Panc1 (cell line): ENCODE measurements around the gene SMIM24. TPM values are rescaled to one million over a fixed set of nuclear protein-coding genes. Genes with fewer than 3 reads are reported as not detected.

ENCODE experiments used
- ATAC-seq: fragments of 200-7000 bp; cut with Tn5 transposase; 2 replicates; pipeline ENCODE4 v1.9.1; 2020; ENCODE audit warnings: mild to moderate bottlenecking, moderate library complexity
- BruUV-seq: library from RNA; stranded (reverse); fragments of 400-500 nt; replicated peaks from 2 replicates; lab custom pipeline; 2021; lab: Mats Ljungman, UMichigan
- CTCF ChIA-PET: fragments of 300-600 bp; sonication (Branson Sonifier 250); formaldehyde crosslinking; loops from one replicate; lab custom pipeline; 2022; ENCODE audit warnings: antibody characterized with exemption; lab: Charles Lee
- POLR2A ChIA-PET: fragments of 300-600 bp; sonication (Branson Sonifier 250); formaldehyde crosslinking; loops from one replicate; lab custom pipeline; 2022; ENCODE audit warnings: antibody characterized with exemption; lab: Charles Lee
- DNase-seq: peaks from one replicate; pipeline ENCODE4 v3.0.0-alpha.2; 2010; ENCODE audit warnings: low read depth, low spot score
- H3K27ac ChIP-seq: 2 replicates; pipeline ENCODE4 v1.5.1; 2011; ENCODE audit warnings: mild to moderate bottlenecking, low read length, inconsistent platforms
- H3K27me3 ChIP-seq: fragments of 200-500 bp; sonication (Bioruptor generic); 2 replicates; pipeline ENCODE4 v1.6.0; 2014; ENCODE audit warnings: low read length, inconsistent platforms; ENCODE audit not compliant: control insufficient read depth, insufficient read depth
- H3K36me3 ChIP-seq: fragments of 200-500 bp; sonication (Bioruptor generic); 2 replicates; pipeline ENCODE4 v1.5.1; 2014; ENCODE audit warnings: inconsistent platforms, mild to moderate bottlenecking, low read length, moderate library complexity; ENCODE audit not compliant: control insufficient read depth, insufficient read depth
- H3K4me1 ChIP-seq: 2 replicates; pipeline ENCODE4 v1.5.1; 2011; ENCODE audit warnings: inconsistent platforms, mild to moderate bottlenecking, low read length, moderate library complexity; ENCODE audit not compliant: control insufficient read depth, insufficient read depth
- H3K4me3 ChIP-seq, 2 experiments: 2 replicates each; pipeline ENCODE4 v1.5.1; 2011 to 2012; ENCODE audit warnings: low read depth in 2 of 2, low read length in 2 of 2, mild to moderate bottlenecking in 2 of 2, inconsistent platforms in 1 of 2, moderate library complexity in 1 of 2
- H3K9me3 ChIP-seq: fragments of 200-500 bp; sonication (Bioruptor generic); 2 replicates; pipeline ENCODE4 v1.5.1; 2014; ENCODE audit warnings: low read depth, mild to moderate bottlenecking, inconsistent platforms, low read length, moderate library complexity; ENCODE audit not compliant: control insufficient read depth, insufficient read depth
- POLR2AphosphoS5 ChIP-seq: IDR thresholded peaks from 2 replicates; pipeline ENCODE4 v1.6.1; 2012; ENCODE audit warnings: mild to moderate bottlenecking, low read depth, low read length, moderate library complexity
- REST ChIP-seq, 2 experiments: IDR thresholded peaks; 2 replicates each; pipeline ENCODE4 v1.6.1; 2011 to 2012; ENCODE audit warnings: low read depth in 2 of 2, control low read depth in 1 of 2, low read length in 1 of 2, mild to moderate bottlenecking in 1 of 2, moderate library complexity in 1 of 2; ENCODE audit not compliant: insufficient read depth in 1 of 2
- SIN3A ChIP-seq: IDR thresholded peaks from 2 replicates; pipeline ENCODE4 v1.6.1; 2012; ENCODE audit warnings: low read depth, mild to moderate bottlenecking, low read length, moderate library complexity, borderline replicate concordance; ENCODE audit not compliant: insufficient read depth
- TCF7L2 ChIP-seq: IDR thresholded peaks from 2 replicates; pipeline ENCODE4 v1.6.1; 2011; ENCODE audit warnings: mild to moderate bottlenecking, low read depth, low read length, inconsistent platforms
- in situ Hi-C: cut with HindIII; loops from 2 replicates; pipeline ENCODE4 v1.10.0; 2016; ENCODE audit warnings: low sequenced_read_pairs, low pct_unique_long_range_greater_than_20kb
- intact Hi-C: fragments of 100-400 bp; cut with micrococcal nuclease; formaldehyde crosslinking; loops from one replicate; pipeline ENCODE4 v1.10.0; 2022; ENCODE audit not compliant: unreplicated experiment
- total RNA-seq: library from RNA; stranded (reverse); gene quantifications from one replicate; pipeline ENCODE4 v1.2.1, GENCODE V29; 2021; ENCODE audit not compliant: unreplicated experiment
- TF ChIP-seq, protein P1 (sequence below): fragments of 450-650 bp; IDR thresholded peaks from 2 replicates; pipeline ENCODE4 v1.5.1; 2017; ENCODE audit warnings: mild to moderate bottlenecking

Gene SMIM24
- total RNA-seq, 1 experiment from 2014 or later: 0.28 TPM

DNA sequence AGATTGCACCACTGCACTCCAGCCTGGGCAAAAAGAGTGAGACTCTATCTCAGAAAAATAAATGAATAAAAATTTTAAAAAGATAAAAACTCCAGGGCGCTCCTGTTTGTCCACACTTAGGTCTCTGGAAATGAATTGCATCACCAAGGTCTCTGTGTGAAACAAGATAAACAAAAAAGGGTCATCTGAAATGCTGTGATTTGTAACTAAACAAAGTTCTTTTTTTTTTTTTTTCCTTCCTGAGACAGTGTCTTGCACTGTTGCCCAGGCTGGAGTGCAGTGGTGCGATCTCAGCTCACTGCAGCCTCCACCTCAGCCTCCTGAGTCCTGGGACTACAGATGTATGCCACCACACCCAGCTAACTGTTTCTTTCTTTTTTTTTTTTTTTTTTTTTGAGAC, 37.3 kb upstream of the SMIM24 start:
- intact Hi-C loops (no loop called here), in situ Hi-C loops (no loop called here)
- Histone ChIP-seq H3K27ac (no peak overlapping the region), H3K4me1 (no peaks in the 10 kb centered on the region; the same call in none of the 2 replicates), H3K9me3 (no peaks in the 10 kb centered on the region), H3K4me3 (no peak overlapping the region), H3K36me3 (no peaks in the 10 kb centered on the region), H3K27me3 (no peaks in the 10 kb centered on the region)
- no peak for DNase-seq
- ChIA-PET CTCF (no interaction called here), POLR2A (interaction anchor here (0.7 kb wide), 1 partner anchor 144 kb away, joined by 8 read pairs; no protein-coding TSS in a partner anchor)
- ATAC-seq: no peak
- BruUV-seq: no TSS peak
- TF ChIP-seq POLR2AphosphoS5 (no peak), REST (IDR thresholded peaks at IDR 0.05; ENCODE audit: insufficient read depth in 1 of 2, low read depth in 2 of 2, low read length in 1 of 2) (no peak), SIN3A (no peak), TCF7L2 (no peak)
- TF ChIP-seq, protein P1, sequence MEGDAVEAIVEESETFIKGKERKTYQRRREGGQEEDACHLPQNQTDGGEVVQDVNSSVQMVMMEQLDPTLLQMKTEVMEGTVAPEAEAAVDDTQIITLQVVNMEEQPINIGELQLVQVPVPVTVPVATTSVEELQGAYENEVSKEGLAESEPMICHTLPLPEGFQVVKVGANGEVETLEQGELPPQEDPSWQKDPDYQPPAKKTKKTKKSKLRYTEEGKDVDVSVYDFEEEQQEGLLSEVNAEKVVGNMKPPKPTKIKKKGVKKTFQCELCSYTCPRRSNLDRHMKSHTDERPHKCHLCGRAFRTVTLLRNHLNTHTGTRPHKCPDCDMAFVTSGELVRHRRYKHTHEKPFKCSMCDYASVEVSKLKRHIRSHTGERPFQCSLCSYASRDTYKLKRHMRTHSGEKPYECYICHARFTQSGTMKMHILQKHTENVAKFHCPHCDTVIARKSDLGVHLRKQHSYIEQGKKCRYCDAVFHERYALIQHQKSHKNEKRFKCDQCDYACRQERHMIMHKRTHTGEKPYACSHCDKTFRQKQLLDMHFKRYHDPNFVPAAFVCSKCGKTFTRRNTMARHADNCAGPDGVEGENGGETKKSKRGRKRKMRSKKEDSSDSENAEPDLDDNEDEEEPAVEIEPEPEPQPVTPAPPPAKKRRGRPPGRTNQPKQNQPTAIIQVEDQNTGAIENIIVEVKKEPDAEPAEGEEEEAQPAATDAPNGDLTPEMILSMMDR: no peak

DNA sequence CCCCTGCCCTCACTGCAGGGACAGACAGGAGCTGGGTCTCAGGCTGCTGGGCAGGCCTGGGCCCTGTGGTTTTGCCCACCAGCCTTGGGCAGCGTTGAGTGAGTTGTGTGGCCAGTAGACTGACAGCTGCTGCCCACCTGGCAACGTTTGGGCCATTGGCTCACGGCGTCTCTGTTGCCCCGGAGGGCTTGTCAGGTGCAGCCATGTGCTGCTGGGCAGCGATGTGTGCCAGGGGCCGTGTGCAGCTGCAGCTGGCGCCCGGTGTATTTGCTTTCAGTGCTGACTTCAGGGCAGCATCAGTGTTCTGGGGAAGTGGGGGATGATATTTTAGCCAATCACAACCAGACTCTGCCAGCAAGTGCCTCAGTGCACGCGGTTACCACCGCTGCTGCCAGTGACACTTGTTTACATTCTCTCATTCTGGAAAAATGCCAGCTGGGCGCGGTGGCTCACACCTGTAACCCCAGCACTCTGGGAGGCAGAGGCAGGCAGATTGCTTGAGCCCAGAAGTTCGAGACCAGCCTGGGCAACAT, 36.4 kb upstream of the SMIM24 start:
- in situ Hi-C loops (no loop called here), intact Hi-C loops (no loop called here)
- POLR2A ChIA-PET: no interaction called here
- TF ChIP-seq POLR2AphosphoS5 (no peak), TCF7L2 (no peak), SIN3A (no peak), REST (IDR thresholded peaks at IDR 0.05; ENCODE audit: insufficient read depth in 1 of 2, low read depth in 2 of 2, low read length in 1 of 2) (no peak)
- TF ChIP-seq, protein P1: no peak
- H3K27ac ChIP-seq: no peak overlapping the region
- no peaks in the 10 kb centered on the region; the same call in none of the 2 replicates for H3K4me1 ChIP-seq
- DNase-seq: no peak
- no peaks in the 10 kb centered on the region for H3K9me3 ChIP-seq
- CTCF ChIA-PET: no interaction called here
- no TSS peak for BruUV-seq
- H3K36me3 ChIP-seq: no peaks in the 10 kb centered on the region
- H3K4me3 ChIP-seq: no peak overlapping the region
- no peak for ATAC-seq
- no peaks in the 10 kb centered on the region for H3K27me3 ChIP-seq
